Sigmoid colon (tissue), 7 donors: ENCODE measurements around the gene IL1RN. TPM values are rescaled to one million over a fixed set of nuclear protein-coding genes. Genes with fewer than 3 reads are reported as not detected.

Experiments used
- DNase-seq: peaks from one replicate; pipeline ENCODE4 v3.0.0-alpha.2; 2019
- H3K27ac ChIP-seq, 4 donors: fragments of 200-600 bp; sonication (generic); one replicate each; pipeline ENCODE4 v1.5.1; 2016 to 2019; ENCODE audit warnings: mild to moderate bottlenecking in 1 of 4
- H3K27me3 ChIP-seq, 3 donors: fragments of 200-600 bp; sonication (generic); one replicate each; pipeline ENCODE4 v1.5.1; 2019; ENCODE audit warnings: mild to moderate bottlenecking in 1 of 3
- H3K36me3 ChIP-seq, 4 donors: fragments of 200-600 bp; sonication (generic); one replicate each; pipeline ENCODE4 v1.5.1; 2016 to 2019
- H3K4me1 ChIP-seq, 4 donors: fragments of 200-600 bp; sonication (generic); one replicate each; pipeline ENCODE4 v1.5.1; 2017 to 2019
- H3K4me3 ChIP-seq, 4 donors: fragments of 200-600 bp; sonication (generic); one replicate each; pipeline ENCODE4 v1.5.1; 2017 to 2019; ENCODE audit warnings: mild to moderate bottlenecking in 2 of 4, moderate library complexity in 1 of 4
- H3K9me3 ChIP-seq, 4 donors: fragments of 200-600 bp in 3 of 4; sonication (generic) in 3 of 4; one replicate each; pipeline versions ENCODE4 v1.5.1 to v1.6.1; 2013 to 2019
- CTCF ChIP-seq, 4 experiments: fragments of 450-650 bp in 3 of 4; fragments of 200-600 bp in 1 of 4; IDR thresholded peaks; one replicate each; pipeline ENCODE4 v1.5.1; 2016 to 2019; ENCODE audit warnings: antibody characterized with exemption in 4 of 4, mild to moderate bottlenecking in 3 of 4, moderate library complexity in 2 of 4
- EP300 ChIP-seq, 4 donors: sonication (generic); formaldehyde crosslinking; IDR thresholded peaks; one replicate each; pipeline ENCODE4 v1.6.1; 2017; ENCODE audit warnings: antibody characterized with exemption in 4 of 4
- POLR2A ChIP-seq, 2 donors: fragments of 450-650 bp; IDR thresholded peaks; one replicate each; pipeline ENCODE4 v1.6.1; 2016; ENCODE audit warnings: antibody characterized with exemption in 2 of 2, mild to moderate bottlenecking in 2 of 2, moderate library complexity in 2 of 2
- POLR2AphosphoS5 ChIP-seq, 4 donors: sonication (generic); formaldehyde crosslinking; IDR thresholded peaks; one replicate each; pipeline ENCODE4 v1.6.1; 2017; ENCODE audit warnings: antibody characterized with exemption in 4 of 4
- WGBS, 2 donors: extraction: QIAGEN DNeasy Blood & Tissue Kit; methylation state at CpG; one replicate each; pipeline ENCODE4 v1.1.7; 2013; 5-methylcytosine and 5-hydroxymethylcytosine counted together
- intact Hi-C: fragments of 100-400 bp; cut with DNase I; formaldehyde crosslinking; loops from one replicate; pipeline ENCODE4 v1.15.1; 2023
- polyA plus RNA-seq, 3 donors: library from polyadenylated mRNA; stranded (reverse); fragments of 200-250 nt; gene quantifications; one replicate each; pipeline ENCODE4 v1.2.3, GENCODE V29; 2013
- total RNA-seq, 4 donors: library from RNA; depleted of rRNA; stranded (reverse); fragments of >200 nt; gene quantifications; one replicate each; pipeline ENCODE4 v1.1.0, GENCODE V29; 2016
- donor health status: healthy with polysubstance abuse.
- donor health status: Bipolar disorder and iron deficiency.
- donor health status: healthy.

IL1RN gene
- total and polyA plus RNA-seq, 7 donors: 0.55 to 19.9 (median 6.6) TPM; not detected in 2

DNA sequence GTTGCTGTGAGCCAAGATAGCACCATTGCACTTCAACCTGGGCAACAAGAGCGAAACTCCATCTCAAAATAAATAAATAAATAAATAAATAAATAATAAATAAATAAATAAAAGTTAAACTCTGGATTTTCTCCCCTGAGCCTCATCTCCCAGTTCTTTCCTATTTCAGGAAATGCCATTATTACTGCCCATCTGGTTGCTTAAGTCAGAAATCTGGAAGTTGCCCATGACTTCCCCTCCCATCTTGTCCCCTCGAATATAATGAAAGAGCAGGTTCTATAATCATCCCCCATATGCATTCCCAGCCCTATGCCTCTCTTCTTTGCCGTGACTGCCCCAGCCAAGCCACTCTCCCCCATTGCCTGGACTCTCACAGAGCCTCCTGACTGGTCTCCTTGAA lies 42.2 kb downstream of the IL1RN start:
- DNase-seq: no peak
- H3K27ac ChIP-seq: no peak overlapping the region
- intact Hi-C loops: no loop called here
- no peak for TF ChIP-seq CTCF (IDR thresholded peaks at IDR 0.05)
- no peak for TF ChIP-seq EP300 (IDR thresholded peaks at IDR 0.05)
- no peak for TF ChIP-seq POLR2A (IDR thresholded peaks at IDR 0.05)
- no peak for TF ChIP-seq POLR2AphosphoS5 (IDR thresholded peaks at IDR 0.05)
- H3K27me3 ChIP-seq: no peaks in the 10 kb centered on the region
- WGBS, 2 donors: 94% methylated on average over 3 of the region's 3 CpGs
- H3K9me3 ChIP-seq: no peaks in the 10 kb centered on the region
- no peaks in the 10 kb centered on the region for H3K4me1 ChIP-seq
- no peak overlapping the region for H3K4me3 ChIP-seq
- H3K36me3 ChIP-seq: no peaks in the 10 kb centered on the region

DNA sequence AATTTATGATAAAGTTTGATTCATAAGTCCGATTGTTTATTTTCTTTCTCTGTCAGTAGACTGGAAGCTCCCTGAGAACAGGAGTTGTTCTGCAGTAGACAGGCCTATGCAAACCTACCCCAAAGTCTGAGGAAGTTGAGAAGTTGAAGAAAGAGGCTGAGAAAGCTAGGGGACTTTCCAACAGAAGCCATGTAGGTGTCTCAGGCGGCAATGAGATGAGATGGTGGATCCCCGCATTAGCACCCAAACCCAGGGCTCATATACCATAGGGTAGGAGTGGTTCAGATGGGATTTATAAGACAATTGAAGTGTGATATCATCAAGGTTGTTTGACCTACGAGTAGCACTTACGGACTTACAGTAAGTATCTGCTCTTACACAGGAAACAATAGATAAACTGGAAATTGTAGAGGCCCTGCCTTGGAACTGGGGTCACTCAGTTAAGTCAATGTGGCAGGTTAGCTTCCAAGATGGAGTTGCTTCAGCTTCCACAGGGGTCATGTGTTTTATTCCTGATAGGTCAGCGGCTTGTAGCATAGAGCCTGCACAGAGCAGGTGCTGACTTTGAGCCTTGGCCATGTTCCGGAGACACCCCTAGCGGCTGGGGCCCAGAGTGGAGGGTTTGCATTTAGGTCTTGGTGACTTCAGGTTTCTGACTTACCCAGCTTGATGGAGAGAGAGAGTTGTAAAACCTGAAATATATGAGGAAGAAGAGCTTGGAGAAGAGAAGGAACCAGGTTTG lies 44.1 kb downstream of the IL1RN start:
- no peaks in the 10 kb centered on the region for H3K27me3 ChIP-seq
- 92 to 94% methylated on average over 8 of the region's 8 CpGs for WGBS, 2 donors
- no peaks in the 10 kb centered on the region for H3K4me1 ChIP-seq
- no peak overlapping the region for H3K27ac ChIP-seq
- no peaks in the 10 kb centered on the region for H3K36me3 ChIP-seq
- no peak for DNase-seq
- TF ChIP-seq EP300 (IDR thresholded peaks at IDR 0.05): no peak
- TF ChIP-seq POLR2AphosphoS5 (IDR thresholded peaks at IDR 0.05): no peak
- no peak for TF ChIP-seq CTCF (IDR thresholded peaks at IDR 0.05)
- TF ChIP-seq POLR2A (IDR thresholded peaks at IDR 0.05): no peak
- intact Hi-C loops: no loop called here
- no peak overlapping the region for H3K4me3 ChIP-seq
- no peaks in the 10 kb centered on the region for H3K9me3 ChIP-seq

GRCh38 chr2:113172721-113173541 lies 45.5 kb downstream of the IL1RN start:
- H3K9me3 ChIP-seq: no peaks in the 10 kb centered on the region
- H3K27me3 ChIP-seq: no peaks in the 10 kb centered on the region
- TF ChIP-seq POLR2AphosphoS5 (IDR thresholded peaks at IDR 0.05) (no peak), POLR2A (IDR thresholded peaks at IDR 0.05) (no peak), CTCF (IDR thresholded peaks at IDR 0.05) (no peak), EP300 (IDR thresholded peaks at IDR 0.05) (no peak)
- no peaks in the 10 kb centered on the region for H3K36me3 ChIP-seq
- no peaks in the 10 kb centered on the region for H3K4me1 ChIP-seq
- intact Hi-C loops: no loop called here
- H3K27ac ChIP-seq: peak overlapping the region in 1 of 4 donors; percentile 20
- no peak overlapping the region for H3K4me3 ChIP-seq
- 89 to 90% methylated on average over 16 of the region's 16 CpGs for WGBS, 2 donors
- DNase-seq: no peak

DNA sequence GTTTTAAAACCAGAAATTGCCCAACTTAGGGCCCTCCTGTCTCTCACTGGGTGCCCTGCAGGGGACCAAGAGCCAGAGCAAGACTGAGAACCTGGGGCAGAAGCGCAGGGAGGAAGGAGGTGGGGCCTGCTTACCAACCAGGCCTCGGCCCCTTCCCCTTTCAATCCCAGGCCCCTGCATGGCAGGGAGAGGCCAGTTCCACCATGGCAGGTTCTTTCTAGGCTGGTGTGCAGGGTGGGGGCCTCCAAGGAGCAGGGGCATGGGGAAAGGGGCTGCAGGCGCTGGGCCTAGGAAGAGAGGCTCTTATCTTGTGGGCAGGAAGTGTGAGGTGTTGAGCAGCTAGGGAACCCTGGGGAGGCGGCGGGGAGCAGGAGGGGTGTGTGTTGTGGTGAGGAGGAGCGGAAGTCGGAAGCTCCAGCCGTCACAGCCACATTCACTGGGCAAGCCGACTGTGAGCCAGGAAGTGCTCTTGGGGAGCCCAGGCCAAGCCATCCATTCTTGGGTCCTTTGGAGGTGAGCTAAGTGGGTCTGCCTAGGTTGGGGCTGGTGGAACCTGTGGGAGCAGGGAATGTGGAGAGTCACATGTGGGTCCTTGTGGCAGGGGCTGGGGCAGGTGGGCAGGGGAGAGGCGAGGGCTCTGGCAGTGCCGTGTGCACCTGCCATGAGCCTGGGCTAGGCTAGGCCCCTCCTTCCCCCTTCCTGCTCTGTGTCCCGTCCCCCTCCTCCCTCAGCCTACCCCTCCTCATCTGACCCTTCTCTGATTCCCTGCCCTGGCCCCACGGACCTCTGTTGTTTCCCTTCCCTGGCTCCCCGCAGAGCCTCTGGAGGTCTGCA lies 46.4 kb downstream of the IL1RN start, which contains the start of gene PSD4:
Gene PSD4 (plus strand): TSS at position 430 of the 834 bp plus-strand sequence. CDS start 8,486 bp downstream, outside the sequence.
- peak within 1 kb of the TSS in 3 of 4 donors; percentile 2 to 32 (median 19) for H3K4me3 ChIP-seq
- intact Hi-C loops: no loop called here

More for the DNA sequence above, 46.4 kb downstream of the IL1RN start, which contains the start of gene PSD4:
- 51 to 84% methylated on average over 14 of the region's 14 CpGs for WGBS, 2 donors
- no peaks in the 10 kb centered on the region for H3K27me3 ChIP-seq
- peak within 1 kb of the TSS in 2 of 4 donors; percentile 20 to 31 for H3K27ac ChIP-seq
- no peak for DNase-seq
- H3K4me1 ChIP-seq: no peaks in the 10 kb centered on the region
- TF ChIP-seq CTCF (IDR thresholded peaks at IDR 0.05) (no peak), POLR2AphosphoS5 (IDR thresholded peaks at IDR 0.05) (peak in 1 of 4 donors; percentile 10)
- H3K36me3 ChIP-seq: no peaks in the 10 kb centered on the region
- H3K9me3 ChIP-seq: no peaks in the 10 kb centered on the region
